HG03378 (cell line): ENCODE results near the gene BCAS3.
"Not testable (repeated sequence)": the region's sequence is repeated elsewhere in the genome, so short reads cannot be mapped to it uniquely, and the experiment has no call there.

Experiments used
- ATAC-seq: cut with Tn5 transposase; IDR thresholded peaks from one replicate; pipeline ENCODE4 v1.9.1; 2021; ENCODE audit warnings: mild to moderate bottlenecking, moderate library complexity; ENCODE audit not compliant: unreplicated experiment

Gene BCAS3

GRCh38 chr17:60677308-60678117 lies at the start of gene BCAS3:
TSS of gene BCAS3 (plus strand) at chr17:60677851.
- ATAC-seq: peak; percentile 97

GRCh38 chr17:60628252-60628889 lies 49.3 kb upstream of the BCAS3 start:
- ATAC-seq: no peak

DNA sequence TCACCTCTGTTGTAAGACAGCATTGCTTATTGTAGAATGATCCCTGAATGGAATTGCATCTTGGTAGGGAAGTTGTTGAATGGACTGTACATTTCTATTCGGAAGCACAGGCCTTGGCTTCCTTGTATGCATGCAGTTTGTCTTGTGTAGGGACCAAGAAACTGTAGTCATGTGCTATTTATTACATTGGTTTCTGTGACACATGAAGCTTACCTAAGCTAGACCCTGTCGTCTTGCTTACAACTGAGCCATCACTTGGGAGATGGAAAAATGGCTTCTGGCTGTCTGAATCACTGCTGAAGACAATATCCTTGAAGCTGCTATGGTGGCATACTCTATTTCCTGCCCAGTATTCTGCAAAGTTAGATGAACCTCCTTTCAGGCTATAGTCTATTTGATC lies 48.5 kb upstream of the BCAS3 start:
- ATAC-seq: no peak

GRCh38 chr17:60630352-60630751 lies 47.3 kb upstream of the BCAS3 start:
- no peak for ATAC-seq

DNA sequence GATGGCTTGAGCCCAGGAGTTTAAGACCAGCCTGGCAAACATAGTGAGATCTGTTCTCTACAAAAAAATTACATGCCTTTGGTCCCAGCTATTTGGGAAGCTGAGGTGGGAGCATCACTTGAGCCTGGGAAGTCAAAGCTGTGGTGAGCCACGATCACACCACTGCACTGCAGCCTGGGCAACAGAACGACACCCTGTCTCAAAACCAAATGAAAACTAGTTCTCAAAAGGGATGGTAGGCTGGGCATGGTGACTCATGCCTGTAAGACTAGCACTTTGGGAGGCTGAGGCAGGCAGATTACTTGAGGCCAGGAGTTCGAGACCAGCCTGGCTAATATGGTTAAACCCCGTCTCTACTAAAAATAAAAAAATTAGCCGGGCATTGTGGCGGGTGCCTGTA lies 46.5 kb upstream of the BCAS3 start:
- ATAC-seq: no peak

GRCh38 chr17:60637683-60638082 lies 40.0 kb upstream of the BCAS3 start:
- ATAC-seq: no peak

DNA sequence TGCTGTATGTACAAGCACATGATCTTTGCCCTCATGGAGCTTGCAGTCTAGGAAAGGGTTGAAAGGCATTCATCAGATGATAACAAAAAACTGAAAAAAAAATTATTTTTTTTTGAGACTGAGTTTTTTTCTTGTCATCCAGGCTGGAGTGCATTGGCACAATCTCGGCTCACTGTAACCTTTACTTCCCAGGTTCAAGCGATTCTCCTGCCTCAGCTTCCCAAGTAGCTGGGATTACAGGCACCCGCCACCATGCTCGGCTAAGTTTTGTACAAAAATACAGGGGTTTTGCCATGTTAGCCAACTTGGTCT lies 38.7 kb upstream of the BCAS3 start:
- ATAC-seq: no peak

DNA sequence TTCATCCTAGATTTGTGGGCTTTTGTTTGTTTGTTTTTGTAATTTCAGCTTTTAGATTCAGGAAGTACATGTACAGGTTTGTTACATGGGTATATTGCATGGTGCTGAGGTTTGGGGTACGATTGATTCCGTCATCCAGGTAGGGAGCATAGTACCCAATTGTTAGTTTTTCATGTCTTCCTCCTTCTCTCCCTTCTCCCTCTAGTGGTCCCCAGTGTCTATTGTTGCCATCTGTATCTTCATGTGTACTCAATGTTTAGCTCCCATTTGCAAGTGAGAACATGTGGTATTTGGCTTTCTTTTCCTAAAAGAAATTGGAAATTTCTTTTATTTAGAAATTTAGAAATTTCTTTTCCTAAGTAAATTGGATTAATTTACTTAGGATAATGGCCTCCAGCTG lies 37.1 kb upstream of the BCAS3 start:
- ATAC-seq: no peak

- ATAC-seq: no peak
Measured at GRCh38 chr17:60641126-60641525, 36.5 kb upstream of the BCAS3 start.

- ATAC-seq: no peak
Measured at GRCh38 chr17:60641810-60642220, 35.8 kb upstream of the BCAS3 start.

- no peak for ATAC-seq
Measured at GRCh38 chr17:60645918-60646523, 31.6 kb upstream of the BCAS3 start.

DNA sequence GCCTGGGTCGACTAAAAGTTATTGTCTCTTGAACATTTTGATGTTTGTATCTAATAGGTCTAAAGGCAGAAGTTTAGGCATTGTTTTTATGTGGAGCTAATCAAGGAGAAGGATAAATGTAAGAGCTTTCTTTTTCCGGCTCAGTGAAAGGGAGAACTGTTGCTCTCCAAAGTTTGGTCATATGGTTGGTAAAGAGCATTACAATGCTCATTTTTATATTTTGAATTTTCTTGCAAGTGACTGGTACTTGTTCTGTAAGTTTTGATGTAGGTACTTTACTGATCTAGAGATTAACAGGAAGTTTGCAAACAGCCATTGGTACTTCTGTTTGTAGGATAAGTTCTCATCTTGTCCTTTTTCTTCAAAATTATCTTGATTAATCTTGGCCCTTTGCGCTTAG lies 30.9 kb upstream of the BCAS3 start:
- ATAC-seq: no peak

DNA sequence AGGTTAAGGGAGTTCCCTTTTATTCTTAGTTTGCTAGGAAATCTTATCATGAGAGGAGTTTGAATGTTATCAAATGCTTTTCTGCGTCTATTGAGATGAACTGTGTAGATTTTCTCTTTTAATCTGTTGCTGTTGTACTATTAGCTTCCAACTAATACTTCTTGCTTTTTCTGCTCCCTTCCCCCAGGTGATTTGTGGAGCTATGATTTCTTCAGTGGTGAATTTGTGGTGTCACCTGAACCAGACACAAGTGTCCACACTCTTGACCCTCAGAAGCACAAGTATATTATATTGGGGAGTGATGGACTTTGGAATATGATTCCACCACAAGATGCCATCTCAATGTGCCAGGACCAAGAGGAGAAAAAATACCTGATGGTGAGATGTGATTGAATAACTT lies 29.9 kb upstream of the BCAS3 start:
- ATAC-seq: no peak

- ATAC-seq: peak; percentile 88
Measured at GRCh38 chr17:60652454-60653247, 25.0 kb upstream of the BCAS3 start.

DNA sequence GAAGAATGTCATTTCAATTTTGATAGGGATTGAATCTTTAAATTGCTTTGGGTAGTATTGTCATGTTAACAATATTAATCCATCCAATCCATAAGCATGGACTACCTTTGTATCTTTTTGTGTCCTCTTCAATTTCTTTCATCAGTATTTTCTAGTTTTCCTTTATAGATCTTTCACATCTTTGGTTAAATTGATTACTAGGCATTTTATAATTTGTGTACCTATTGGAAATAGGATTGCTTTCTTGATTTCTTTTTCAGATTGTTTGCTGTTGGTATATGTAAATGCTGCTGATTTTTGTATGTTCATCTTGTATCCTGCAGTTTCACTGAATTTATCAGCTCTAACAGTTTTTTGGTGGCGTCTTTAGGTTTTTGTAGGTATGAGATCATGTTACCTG lies 24.1 kb upstream of the BCAS3 start:
- ATAC-seq: no peak

GRCh38 chr17:60656499-60656898 lies 21.2 kb upstream of the BCAS3 start:
- ATAC-seq: no peak

- no peak for ATAC-seq
Measured at GRCh38 chr17:60659156-60659555, 18.5 kb upstream of the BCAS3 start.

GRCh38 chr17:60661489-60661888 lies 16.2 kb upstream of the BCAS3 start:
- no peak for ATAC-seq

GRCh38 chr17:60664022-60664421 lies 13.6 kb upstream of the BCAS3 start:
- no peak for ATAC-seq

DNA sequence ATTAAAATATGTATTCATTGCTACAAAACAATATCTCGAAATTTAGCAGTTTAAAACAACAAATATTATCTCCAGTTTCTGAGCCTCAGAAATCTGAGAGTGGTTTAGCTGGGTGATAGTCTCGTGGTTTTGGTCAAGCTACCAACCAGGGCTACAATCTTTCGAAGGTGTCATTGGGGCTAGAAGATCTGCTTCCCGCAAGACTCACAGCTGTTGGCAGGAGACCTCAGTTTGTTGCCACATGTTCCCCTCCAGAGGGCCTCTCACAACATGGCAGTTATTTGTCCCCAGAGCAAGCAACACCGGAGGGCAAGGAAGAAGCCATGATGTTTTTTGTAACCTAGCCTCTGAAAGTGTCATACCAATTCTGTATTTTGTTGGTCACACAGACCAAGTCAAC lies 12.0 kb upstream of the BCAS3 start:
- no peak for ATAC-seq

GRCh38 chr17:60668741-60669140 lies 8.9 kb upstream of the BCAS3 start:
- ATAC-seq: not testable (repeated sequence)

- ATAC-seq: no peak
Measured at GRCh38 chr17:60671482-60671881, 6.2 kb upstream of the BCAS3 start.
